ENCODE results near the gene RACK1. TPM values are rescaled to one million over a fixed set of nuclear protein-coding genes. Genes with fewer than 3 reads are reported as not detected.

The RACK1 gene
- total and polyA plus RNA-seq, 2 of the 13 experiments (the other 11 are each of a cell fraction or from before 2014, with no cell fraction given), result 2,514 to 6,141 TPM

- TF ChIP-seq ZNF512B (CRISPR knock-in tag; IDR thresholded peaks at IDR 0.05; ENCODE audit: borderline replicate concordance) (0 out of 2 replicates have a peak, but pooled peaks have one; percentile 54), ZFP91 (CRISPR knock-in tag; IDR thresholded peaks at IDR 0.05; ENCODE audit: borderline replicate concordance) (peak; percentile 83), PAXIP1 (CRISPR knock-in tag; conservative IDR thresholded peaks at IDR 0.05) (peak; percentile 79), ZNF550 (CRISPR knock-in tag; IDR thresholded peaks at IDR 0.05; ENCODE audit: borderline replicate concordance) (0 out of 2 replicates have a peak, but pooled peaks have one; percentile 51), E2F2 (CRISPR knock-in tag; IDR thresholded peaks at IDR 0.05; ENCODE audit: borderline replicate concordance) (no peak), ZNF619 (CRISPR knock-in tag; IDR thresholded peaks at IDR 0.05) (peak; percentile 83; the same call in 1 of the 2 replicates), PBX2 (CRISPR knock-in tag; IDR thresholded peaks at IDR 0.05) (no peak), RAD21 (CRISPR knock-in tag; IDR thresholded peaks at IDR 0.05) (peak; percentile 15; the same call in 1 of the 2 replicates), NFE2L2 (IDR thresholded peaks at IDR 0.05; ENCODE audit: low read length) (0 out of 2 replicates have a peak, but pooled peaks have one; percentile 3), GMEB2 (CRISPR knock-in tag; IDR thresholded peaks at IDR 0.05; ENCODE audit: low read depth) (no peak), HNF1B (CRISPR knock-in tag; IDR thresholded peaks at IDR 0.05) (no peak; the same call in 1 of the 2 replicates), NFYC (CRISPR knock-in tag; IDR thresholded peaks at IDR 0.05) (0 out of 2 replicates have a peak, but pooled peaks have one; percentile 18), GFI1 (CRISPR knock-in tag; IDR thresholded peaks at IDR 0.05; ENCODE audit: borderline replicate concordance) (0 out of 2 replicates have a peak, but pooled peaks have one; percentile 21)
Observed at GRCh38 chr5:181223058-181223728, 20.5 kb downstream of the RACK1 start, which contains the start of gene TRIM41 (continued).

Measured in HepG2 (cell line).